ENCODE data around the gene MBOAT7.

- no peak for TF ChIP-seq CTCF (IDR thresholded peaks at IDR 0.05)
- TF ChIP-seq ARID4B (CRISPR knock-in tag; IDR thresholded peaks at IDR 0.05; ENCODE audit: borderline replicate concordance), result no peak
- no peak for TF ChIP-seq ZNF281 (CRISPR knock-in tag; IDR thresholded peaks at IDR 0.05)
- no peak for TF ChIP-seq NR3C1 (CRISPR knock-in tag; conservative IDR thresholded peaks at IDR 0.05; ENCODE audit: low read depth)
- no peak for TF ChIP-seq TCF7 (CRISPR knock-in tag; IDR thresholded peaks at IDR 0.05; ENCODE audit: low read depth)
- no peak for TF ChIP-seq NR2C2 (CRISPR knock-in tag; IDR thresholded peaks at IDR 0.05)
- no peak for TF ChIP-seq ELF4 (CRISPR knock-in tag; IDR thresholded peaks at IDR 0.05; ENCODE audit: low read depth)
- TF ChIP-seq MAX (CRISPR knock-in tag; IDR thresholded peaks at IDR 0.05), result no peak
- TF ChIP-seq ZBTB43 (CRISPR knock-in tag; IDR thresholded peaks at IDR 0.05), result no peak
- TF ChIP-seq AFF4 (CRISPR knock-in tag; IDR thresholded peaks at IDR 0.05; ENCODE audit: borderline replicate concordance), result no peak
These were observed 10.0 kb upstream of the MBOAT7 start for GRCh38 chr19:54199401-54199800.

Data from WTC11 (cell line).